BE2C (cell line): ENCODE measurements around the gene GIT1.

Experiments used
- DNase-seq: peaks from one replicate; pipeline ENCODE4 v3.0.0-alpha.2; 2020
- H3K27me3 ChIP-seq: fragments of 250-450 bp; sonication (Bioruptor Pico); 2 replicates; pipeline ENCODE4 v1.5.1; 2020; ENCODE audit warnings: mild to moderate bottlenecking
- H3K36me3 ChIP-seq: fragments of 250-450 bp; sonication (Bioruptor Pico); 2 replicates; pipeline ENCODE4 v1.5.1; 2020; ENCODE audit warnings: mild to moderate bottlenecking
- H3K4me1 ChIP-seq: fragments of 250-450 bp; sonication (Bioruptor Pico); 2 replicates; pipeline ENCODE4 v1.5.1; 2020
- H3K4me3 ChIP-seq: 2 replicates; pipeline ENCODE4 v1.5.1; 2011; ENCODE audit warnings: low read depth, low read length
- H3K9me3 ChIP-seq: fragments of 250-450 bp; sonication (Bioruptor Pico); 2 replicates; pipeline ENCODE4 v1.5.1; 2020
- TF ChIP-seq, protein P1 (sequence below): IDR thresholded peaks from 2 replicates; pipeline ENCODE4 v1.5.1; 2012; ENCODE audit warnings: mild to moderate bottlenecking, low read depth, low read length

Gene GIT1

DNA sequence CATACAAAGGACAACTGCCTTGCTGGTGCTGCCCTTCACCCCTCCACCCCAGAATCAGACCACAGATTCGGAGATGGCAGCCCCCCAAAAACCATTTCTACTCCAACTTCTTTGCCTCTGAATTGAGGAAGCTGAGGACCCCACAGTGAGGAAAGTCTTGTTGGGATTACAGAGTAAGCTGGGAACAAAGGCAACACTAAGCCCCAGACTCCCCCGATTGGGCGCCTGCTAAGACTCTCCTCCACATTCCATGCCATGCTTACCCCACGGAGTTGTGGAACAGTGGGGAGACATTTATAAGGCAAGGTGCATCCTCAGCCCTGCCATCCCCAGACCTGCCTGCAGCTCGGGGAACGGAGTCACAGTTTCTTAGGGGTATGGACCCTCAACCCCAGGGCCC is 1.9 kb downstream of the GIT1 start:
- Histone ChIP-seq H3K4me1 (peaks cover 12% of the 10 kb centered on the region), H3K4me3 (peak overlapping the region; percentile 66; the same call in 1 of the 2 replicates), H3K36me3 (peaks cover 3% of the 10 kb centered on the region; the same call in 1 of the 2 replicates), H3K9me3 (no peaks in the 10 kb centered on the region), H3K27me3 (no peaks in the 10 kb centered on the region)
- no peak for DNase-seq
- TF ChIP-seq, protein P1, sequence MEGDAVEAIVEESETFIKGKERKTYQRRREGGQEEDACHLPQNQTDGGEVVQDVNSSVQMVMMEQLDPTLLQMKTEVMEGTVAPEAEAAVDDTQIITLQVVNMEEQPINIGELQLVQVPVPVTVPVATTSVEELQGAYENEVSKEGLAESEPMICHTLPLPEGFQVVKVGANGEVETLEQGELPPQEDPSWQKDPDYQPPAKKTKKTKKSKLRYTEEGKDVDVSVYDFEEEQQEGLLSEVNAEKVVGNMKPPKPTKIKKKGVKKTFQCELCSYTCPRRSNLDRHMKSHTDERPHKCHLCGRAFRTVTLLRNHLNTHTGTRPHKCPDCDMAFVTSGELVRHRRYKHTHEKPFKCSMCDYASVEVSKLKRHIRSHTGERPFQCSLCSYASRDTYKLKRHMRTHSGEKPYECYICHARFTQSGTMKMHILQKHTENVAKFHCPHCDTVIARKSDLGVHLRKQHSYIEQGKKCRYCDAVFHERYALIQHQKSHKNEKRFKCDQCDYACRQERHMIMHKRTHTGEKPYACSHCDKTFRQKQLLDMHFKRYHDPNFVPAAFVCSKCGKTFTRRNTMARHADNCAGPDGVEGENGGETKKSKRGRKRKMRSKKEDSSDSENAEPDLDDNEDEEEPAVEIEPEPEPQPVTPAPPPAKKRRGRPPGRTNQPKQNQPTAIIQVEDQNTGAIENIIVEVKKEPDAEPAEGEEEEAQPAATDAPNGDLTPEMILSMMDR = no peak

DNA sequence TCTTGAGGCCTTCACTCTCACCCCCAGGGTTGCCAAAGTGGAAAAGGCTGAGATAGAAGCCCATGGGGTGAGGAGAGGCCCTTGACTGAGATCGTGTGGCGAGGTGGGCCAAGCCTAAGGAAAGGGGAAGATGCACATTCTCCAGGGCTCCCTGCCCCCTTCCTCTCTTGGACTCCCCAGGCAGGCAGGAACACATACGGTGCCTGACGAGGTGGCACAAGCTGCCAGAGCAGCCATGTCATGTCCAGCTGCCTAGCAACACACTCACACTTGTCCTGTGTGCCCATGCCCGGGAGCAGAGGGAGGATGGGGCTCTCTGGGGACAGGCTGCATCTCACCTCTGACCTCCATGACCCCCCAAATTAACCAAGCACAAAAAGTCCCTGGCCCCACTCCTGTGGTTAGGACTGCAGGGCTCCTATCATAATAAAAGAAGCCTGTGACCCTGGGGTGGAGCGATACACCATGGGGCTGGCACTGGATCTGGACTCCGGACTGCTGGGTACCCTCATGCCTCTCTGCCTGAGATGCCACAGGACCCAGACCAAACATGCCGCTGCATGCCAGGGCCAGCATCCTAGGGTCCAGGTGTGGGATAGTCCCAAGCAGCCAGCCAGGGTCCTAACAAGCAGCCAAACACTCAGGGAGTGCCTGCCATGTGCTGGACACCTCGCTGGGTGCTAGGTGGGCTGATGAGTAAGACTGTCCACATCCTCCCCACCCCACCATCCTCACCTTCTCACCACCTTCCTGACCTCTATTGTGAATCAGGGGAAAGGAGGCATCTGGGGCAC is 2.6 kb downstream of the GIT1 start:
- Histone ChIP-seq H3K4me3 (no peak overlapping the region), H3K9me3 (no peaks in the 10 kb centered on the region), H3K27me3 (no peaks in the 10 kb centered on the region), H3K4me1 (peaks cover 5% of the 10 kb centered on the region), H3K36me3 (peaks cover 3% of the 10 kb centered on the region; the same call in 1 of the 2 replicates)
- TF ChIP-seq, protein P1 = no peak
- no peak for DNase-seq

DNA sequence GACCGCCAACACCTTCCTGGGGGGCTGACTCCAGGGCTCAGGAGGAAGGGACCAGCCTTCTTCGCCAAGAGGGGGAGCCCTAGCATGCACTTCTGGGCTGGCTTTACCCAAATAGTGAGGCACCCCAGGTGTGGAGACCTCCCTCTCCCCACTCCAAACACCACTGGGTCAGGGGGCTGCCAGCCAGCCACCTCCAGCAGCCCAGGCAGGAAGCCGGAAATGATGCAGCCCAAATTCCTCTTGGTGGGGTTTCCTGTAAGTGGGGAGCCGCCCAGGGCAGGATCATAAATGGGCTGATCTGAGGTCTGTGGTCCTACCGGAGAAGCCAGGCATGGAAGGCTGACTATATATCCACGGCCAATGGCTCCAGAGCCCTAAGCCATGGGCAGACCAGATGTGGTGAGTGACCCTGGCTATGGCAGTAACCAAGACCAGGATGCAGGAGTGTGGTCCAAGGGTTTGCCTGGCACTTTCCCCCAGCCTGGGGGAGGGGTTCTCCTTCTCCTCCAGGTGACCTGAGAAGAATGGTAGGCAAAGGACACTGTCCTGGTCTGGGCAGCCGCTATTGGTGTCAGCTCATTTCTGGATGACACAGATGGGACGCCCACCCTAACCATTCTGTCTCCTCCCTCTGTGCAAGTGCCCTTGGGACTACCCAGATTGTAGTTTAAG is 4.2 kb downstream of the GIT1 start:
- no peaks in the 10 kb centered on the region for H3K27me3 ChIP-seq
- TF ChIP-seq, protein P1 = 0 out of 2 replicates have a peak, but pooled peaks have one; percentile 16
- no peak overlapping the region for H3K4me3 ChIP-seq
- peaks cover 4% of the 10 kb centered on the region; the same call in 1 of the 2 replicates for H3K4me1 ChIP-seq
- no peak for DNase-seq
- no peaks in the 10 kb centered on the region for H3K9me3 ChIP-seq
- peaks cover 3% of the 10 kb centered on the region; the same call in 1 of the 2 replicates for H3K36me3 ChIP-seq

DNA sequence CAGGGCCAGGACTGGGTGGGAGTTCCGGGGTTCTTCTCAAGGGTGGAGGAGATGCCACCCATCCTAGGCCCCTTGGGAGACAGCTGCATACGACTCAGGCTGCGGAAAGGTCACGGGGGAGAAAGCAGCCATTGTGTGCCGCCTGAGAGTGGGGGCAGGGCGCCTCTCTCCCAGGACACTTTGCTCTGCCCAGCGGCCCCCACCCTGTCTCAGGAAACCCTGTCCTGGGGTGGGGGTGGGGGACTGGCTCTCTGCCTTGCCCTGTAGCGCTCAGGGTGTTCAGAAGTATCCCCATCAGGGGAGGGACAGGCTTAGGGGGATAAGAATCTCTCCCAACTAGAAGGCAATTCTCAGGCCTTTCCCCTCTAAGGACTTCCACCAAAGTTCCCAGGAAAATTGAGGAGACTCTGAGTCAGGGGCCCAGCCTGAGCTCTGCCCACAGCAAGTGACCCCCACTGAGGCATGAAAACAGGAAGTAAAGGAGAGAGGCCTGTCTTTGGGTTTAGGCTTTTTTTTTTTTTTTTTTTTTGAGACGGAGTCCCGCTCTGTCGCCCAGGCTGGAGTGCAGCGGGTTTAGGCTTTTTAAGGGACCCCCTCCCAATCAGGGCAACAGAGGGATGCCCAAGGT is 4.9 kb downstream of the GIT1 start:
- DNase-seq = no peak
- Histone ChIP-seq H3K36me3 (peaks cover 3% of the 10 kb centered on the region; the same call in 1 of the 2 replicates), H3K4me1 (no peaks in the 10 kb centered on the region), H3K4me3 (no peak overlapping the region), H3K9me3 (no peaks in the 10 kb centered on the region), H3K27me3 (no peaks in the 10 kb centered on the region)
- TF ChIP-seq, protein P1 = no peak

DNA sequence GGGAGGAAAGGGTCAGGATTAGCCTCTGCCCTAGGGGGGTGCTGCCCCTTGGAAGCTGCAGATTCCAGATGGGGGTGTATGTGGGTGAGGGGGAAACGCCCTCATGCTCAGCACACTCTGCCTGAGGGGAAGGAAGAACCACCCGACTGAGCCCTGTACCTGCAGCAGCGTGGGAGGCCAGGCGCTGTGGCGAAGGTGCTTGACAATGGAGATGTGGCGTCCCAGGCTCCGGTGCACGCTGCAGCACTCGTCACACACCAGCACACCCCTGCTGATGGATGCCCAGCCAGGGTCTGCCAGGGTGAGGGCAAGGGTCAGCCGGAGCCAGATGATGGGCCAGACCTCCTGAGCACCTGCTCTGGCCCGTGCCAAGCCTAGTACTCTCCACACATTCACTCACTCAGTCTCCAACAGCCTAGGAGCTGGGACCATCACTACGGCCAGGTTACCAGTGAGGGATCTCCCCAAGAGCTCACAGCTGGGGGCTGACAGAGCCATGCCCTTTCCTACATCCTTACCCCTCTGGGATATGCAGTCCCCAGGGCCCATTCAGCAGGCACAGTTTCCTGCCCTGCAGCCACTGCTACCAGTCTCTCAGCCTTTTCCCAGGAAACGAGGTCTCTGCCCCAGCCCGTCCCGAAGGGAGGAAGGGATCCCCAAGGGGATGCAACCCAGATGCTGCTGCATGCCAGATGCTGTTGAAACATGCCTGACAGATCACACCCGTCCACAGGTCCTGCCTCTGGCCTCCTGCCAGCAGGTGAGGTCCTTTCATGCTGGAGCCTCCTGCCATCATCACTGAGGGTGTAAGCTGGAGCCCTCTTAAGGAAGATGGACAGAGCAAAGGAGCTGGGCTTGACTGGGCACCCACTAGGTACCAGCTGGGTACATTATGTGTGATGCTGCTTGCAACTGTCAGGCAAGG is 5.9 kb downstream of the GIT1 start:
- peaks cover 3% of the 10 kb centered on the region; the same call in 1 of the 2 replicates for H3K36me3 ChIP-seq
- TF ChIP-seq, protein P1 = no peak
- no peaks in the 10 kb centered on the region for H3K9me3 ChIP-seq
- H3K4me3 ChIP-seq = no peak overlapping the region
- no peaks in the 10 kb centered on the region for H3K4me1 ChIP-seq
- no peaks in the 10 kb centered on the region for H3K27me3 ChIP-seq
- DNase-seq = no peak
